ENCODE results near the gene RPAP2.

- TF ChIP-seq MAX (CRISPR knock-in tag; IDR thresholded peaks at IDR 0.05) (no peak), CTCF (IDR thresholded peaks at IDR 0.05) (no peak), ZNF138 (CRISPR knock-in tag; conservative IDR thresholded peaks at IDR 0.05) (no peak), MXD4 (CRISPR knock-in tag; IDR thresholded peaks at IDR 0.05; ENCODE audit: borderline replicate concordance) (no peak), TCF7 (CRISPR knock-in tag; IDR thresholded peaks at IDR 0.05; ENCODE audit: low read depth) (no peak), ZNF219 (CRISPR knock-in tag; IDR thresholded peaks at IDR 0.05; ENCODE audit: borderline replicate concordance) (no peak), ZNF317 (CRISPR knock-in tag; IDR thresholded peaks at IDR 0.05; ENCODE audit: borderline replicate concordance, low read depth) (no peak), SP1 (CRISPR knock-in tag; conservative IDR thresholded peaks at IDR 0.05) (no peak), ARID4B (CRISPR knock-in tag; IDR thresholded peaks at IDR 0.05; ENCODE audit: borderline replicate concordance) (no peak)
- TF ChIP-seq, protein P1, sequence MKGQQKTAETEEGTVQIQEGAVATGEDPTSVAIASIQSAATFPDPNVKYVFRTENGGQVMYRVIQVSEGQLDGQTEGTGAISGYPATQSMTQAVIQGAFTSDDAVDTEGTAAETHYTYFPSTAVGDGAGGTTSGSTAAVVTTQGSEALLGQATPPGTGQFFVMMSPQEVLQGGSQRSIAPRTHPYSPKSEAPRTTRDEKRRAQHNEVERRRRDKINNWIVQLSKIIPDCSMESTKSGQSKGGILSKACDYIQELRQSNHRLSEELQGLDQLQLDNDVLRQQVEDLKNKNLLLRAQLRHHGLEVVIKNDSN (CRISPR knock-in tag; IDR thresholded peaks at IDR 0.05), result no peak
Observed at GRCh38 chr1:92307980-92308379, 9.1 kb downstream of the RPAP2 start.

Measured in WTC11 (cell line).